ENCODE measurements around the gene PHF12.

DNA sequence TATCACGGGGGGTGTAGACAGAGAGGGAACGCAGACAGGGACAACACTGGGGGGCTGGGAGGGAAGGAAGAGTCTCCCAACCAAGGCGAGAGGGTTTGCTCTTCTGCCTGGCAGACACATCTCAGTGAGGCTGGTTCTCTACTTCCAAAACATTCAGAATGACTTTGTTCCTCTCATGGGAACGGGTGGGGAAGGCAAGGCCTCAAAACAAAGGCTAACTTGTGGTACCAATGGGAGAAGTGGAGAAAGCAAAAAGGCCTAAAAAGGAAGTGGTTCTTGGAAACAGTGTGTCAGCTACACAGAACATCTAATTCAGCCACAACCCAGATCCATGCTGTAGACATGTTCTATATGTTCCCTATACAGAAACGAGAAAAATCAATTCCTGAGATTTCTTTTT lies 61.3 kb downstream of the PHF12 start:
- TF ChIP-seq, protein P1, sequence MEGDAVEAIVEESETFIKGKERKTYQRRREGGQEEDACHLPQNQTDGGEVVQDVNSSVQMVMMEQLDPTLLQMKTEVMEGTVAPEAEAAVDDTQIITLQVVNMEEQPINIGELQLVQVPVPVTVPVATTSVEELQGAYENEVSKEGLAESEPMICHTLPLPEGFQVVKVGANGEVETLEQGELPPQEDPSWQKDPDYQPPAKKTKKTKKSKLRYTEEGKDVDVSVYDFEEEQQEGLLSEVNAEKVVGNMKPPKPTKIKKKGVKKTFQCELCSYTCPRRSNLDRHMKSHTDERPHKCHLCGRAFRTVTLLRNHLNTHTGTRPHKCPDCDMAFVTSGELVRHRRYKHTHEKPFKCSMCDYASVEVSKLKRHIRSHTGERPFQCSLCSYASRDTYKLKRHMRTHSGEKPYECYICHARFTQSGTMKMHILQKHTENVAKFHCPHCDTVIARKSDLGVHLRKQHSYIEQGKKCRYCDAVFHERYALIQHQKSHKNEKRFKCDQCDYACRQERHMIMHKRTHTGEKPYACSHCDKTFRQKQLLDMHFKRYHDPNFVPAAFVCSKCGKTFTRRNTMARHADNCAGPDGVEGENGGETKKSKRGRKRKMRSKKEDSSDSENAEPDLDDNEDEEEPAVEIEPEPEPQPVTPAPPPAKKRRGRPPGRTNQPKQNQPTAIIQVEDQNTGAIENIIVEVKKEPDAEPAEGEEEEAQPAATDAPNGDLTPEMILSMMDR (conservative IDR thresholded peaks at IDR 0.05 in 1 of 2, IDR thresholded peaks at IDR 0.05 in 1 of 2; ENCODE audit: low read depth in 1 of 2, low read length in 2 of 2), result no peak
- no peak for TF ChIP-seq EZH2 (IDR thresholded peaks at IDR 0.05; ENCODE audit: low read length, missing control alignments)
